GM23338 (cell line): ENCODE results near the gene ZSCAN1. TPM values are rescaled to one million over a fixed set of nuclear protein-coding genes. Genes with fewer than 3 reads are reported as not detected.
A peak's percentile ranks its signal among the peaks of the same experiment; 100 is the strongest.

Experiments used
- ATAC-seq: fragments of 200-7000 bp; cut with Tn5 transposase; 3 replicates; pipeline ENCODE4 v1.9.1; 2020
- DNase-seq: peaks from one replicate; pipeline ENCODE4 v3.0.0-alpha.2; 2015; ENCODE audit warnings: low spot score
- H2AFZ ChIP-seq: fragments of 200-600 bp; sonication (generic); 2 replicates; pipeline ENCODE4 v1.8.0; 2016; ENCODE audit warnings: antibody characterized with exemption, mild to moderate bottlenecking, moderate library complexity
- H3F3A ChIP-seq: fragments of 200-600 bp; sonication (generic); replicated peaks from 2 replicates; pipeline ENCODE4 v1.8.0; 2017; ENCODE audit warnings: antibody characterized with exemption, mixed run types, low read depth
- H3K27ac ChIP-seq: fragments of 200-600 bp; sonication (generic); 2 replicates; pipeline ENCODE4 v1.6.1; 2016; ENCODE audit warnings: low read depth
- H3K27me3 ChIP-seq: fragments of 200-600 bp; sonication (generic); 2 replicates; pipeline ENCODE4 v1.8.0; 2016; ENCODE audit warnings: mild to moderate bottlenecking, mixed run types, moderate library complexity; ENCODE audit not compliant: insufficient read depth
- H3K36me3 ChIP-seq: fragments of 200-600 bp; sonication (generic); 2 replicates; pipeline ENCODE4 v1.8.0; 2016; ENCODE audit warnings: mild to moderate bottlenecking; ENCODE audit not compliant: insufficient read depth
- H3K4me1 ChIP-seq: fragments of 200-600 bp; sonication (generic); 2 replicates; pipeline ENCODE4 v1.8.0; 2016; ENCODE audit warnings: mild to moderate bottlenecking, moderate library complexity; ENCODE audit not compliant: insufficient read depth
- H3K4me2 ChIP-seq: fragments of 200-600 bp; sonication (generic); 2 replicates; pipeline ENCODE4 v1.7.1; 2017; ENCODE audit warnings: mixed run types
- H3K4me3 ChIP-seq: fragments of 200-600 bp; sonication (generic); 2 replicates; pipeline ENCODE4 v1.6.1; 2016; ENCODE audit warnings: mixed run types
- H3K79me2 ChIP-seq: fragments of 200-600 bp; sonication (generic); replicated peaks from 2 replicates; pipeline ENCODE4 v1.8.0; 2017; ENCODE audit warnings: mild to moderate bottlenecking; ENCODE audit not compliant: insufficient read depth
- H3K9me2 ChIP-seq: fragments of 200-600 bp; sonication (generic); 2 replicates; pipeline ENCODE4 v1.8.0; 2017; ENCODE audit not compliant: insufficient read depth
- H4K20me1 ChIP-seq: fragments of 200-600 bp; sonication (generic); replicated peaks from 2 replicates; pipeline ENCODE4 v1.8.0; 2017; ENCODE audit warnings: mild to moderate bottlenecking; ENCODE audit not compliant: insufficient read depth
- H3K27ac Mint-ChIP-seq: 2 replicates; pipeline ENCODE4 v1.8.0; 2020; ENCODE audit warnings: inconsistent platforms, mild to moderate bottlenecking, moderate library complexity, mixed read lengths
- H3K27me3 Mint-ChIP-seq: 3 replicates; pipeline ENCODE4 v1.8.0; 2022; ENCODE audit warnings: low read depth, mild to moderate bottlenecking, moderate library complexity, mixed read lengths, inconsistent platforms; ENCODE audit not compliant: insufficient read depth, poor library complexity
- H3K36me3 Mint-ChIP-seq: 3 replicates; pipeline ENCODE4 v1.8.0; 2021; ENCODE audit warnings: low read depth, mild to moderate bottlenecking, inconsistent platforms, moderate library complexity, mixed read lengths
- H3K4me1 Mint-ChIP-seq: 3 replicates; pipeline ENCODE4 v1.8.0; 2020; ENCODE audit warnings: mild to moderate bottlenecking, inconsistent platforms, mixed read lengths
- H3K4me3 Mint-ChIP-seq: 3 replicates; pipeline ENCODE4 v1.8.0; 2021; ENCODE audit warnings: moderate library complexity, mild to moderate bottlenecking, inconsistent platforms, mixed read lengths
- H3K9me3 Mint-ChIP-seq: 3 replicates; pipeline ENCODE4 v1.8.0; 2020; ENCODE audit warnings: moderate library complexity, mild to moderate bottlenecking, inconsistent platforms, mixed read lengths
- ETS1 ChIP-seq: IDR thresholded peaks from 2 replicates; pipeline ENCODE4 v1.6.1; 2016; ENCODE audit warnings: antibody characterized with exemption
- EZH2phosphoT487 ChIP-seq: fragments of 200-600 bp; sonication (generic); IDR thresholded peaks from one replicate; pipeline ENCODE4 v1.8.1; 2018; ENCODE audit warnings: antibody characterized with exemption; ENCODE audit not compliant: unreplicated experiment
- JUNB ChIP-seq: IDR thresholded peaks from one replicate; pipeline ENCODE4 v1.6.1; 2016; ENCODE audit warnings: antibody characterized with exemption; ENCODE audit not compliant: unreplicated experiment
- NANOG ChIP-seq: IDR thresholded peaks from 2 replicates; pipeline ENCODE4 v1.6.1; 2016; ENCODE audit warnings: antibody characterized with exemption, borderline replicate concordance
- POLR2AphosphoS5 ChIP-seq: IDR thresholded peaks from 2 replicates; pipeline ENCODE4 v1.6.1; 2016; ENCODE audit warnings: antibody characterized with exemption, low read depth
- REST ChIP-seq: IDR thresholded peaks from one replicate; pipeline ENCODE4 v1.6.1; 2018; ENCODE audit warnings: antibody characterized with exemption; ENCODE audit not compliant: unreplicated experiment
- STAT1 ChIP-seq: IDR thresholded peaks from one replicate; pipeline ENCODE4 v1.6.1; 2016; ENCODE audit warnings: antibody characterized with exemption; ENCODE audit not compliant: unreplicated experiment
- ZNF114 ChIP-seq: fragments of 250-450 bp; sonication (Bioruptor Pico); IDR thresholded peaks from 2 replicates; pipeline ENCODE4 v1.5.0; 2020; ENCODE audit warnings: mild to moderate bottlenecking, moderate library complexity
- polyA plus RNA-seq: library from polyadenylated mRNA; unstranded; fragments of >200 nt; fragmentation: Nextera tagmentation; extraction: Ambion mirVana; gene quantifications from 2 replicates; pipeline ENCODE4 v1.2.1, GENCODE V29; 2016
- total RNA-seq: library from RNA; depleted of rRNA; stranded (reverse); fragments of >200 nt; shearing (Covaris generic); gene quantifications from 2 replicates; pipeline ENCODE4 v1.2.3, GENCODE V29; 2014
- TF ChIP-seq, protein P1 (sequence below): fragments of 250-450 bp; sonication (Bioruptor Pico); IDR thresholded peaks from 2 replicates; pipeline ENCODE4 v1.5.0; 2020; ENCODE audit warnings: mild to moderate bottlenecking, moderate library complexity

Gene ZSCAN1
- total and polyA plus RNA-seq, 2 experiments from 2014 or later: 1.5 to 3.9 TPM

GRCh38 chr19:58010507-58010906 is 23.3 kb upstream of the ZSCAN1 start (continued):
- no peak for TF ChIP-seq REST

DNA sequence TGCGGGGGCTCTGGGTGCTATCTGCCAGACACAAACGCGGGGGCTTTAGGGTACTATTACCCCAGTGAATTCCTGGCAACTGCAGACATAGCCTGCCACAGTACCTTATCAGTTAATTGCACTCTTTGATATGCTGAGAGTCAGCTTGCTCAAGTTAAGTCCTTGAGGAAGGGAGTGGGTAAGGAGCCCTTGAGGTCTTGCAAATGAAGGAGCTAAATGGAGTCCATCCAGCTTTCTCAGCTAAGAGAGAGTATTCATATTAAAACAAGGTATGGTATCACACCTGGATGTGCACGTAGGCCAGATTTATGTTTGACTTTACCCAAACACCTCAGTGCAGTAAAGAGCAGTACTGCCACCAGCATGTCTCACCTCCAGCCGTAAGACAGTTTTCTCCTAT is 19.7 kb upstream of the ZSCAN1 start:
- Mint-ChIP-seq H3K36me3 (peaks cover 41% of the 10 kb centered on the region), H3K27ac (no peak overlapping the region), H3K9me3 (peaks cover 79% of the 10 kb centered on the region), H3K4me3 (no peak overlapping the region), H3K4me1 (no peaks in the 10 kb centered on the region; the same call in 2 of the 3 replicates), H3K27me3 (peaks cover 6% of the 10 kb centered on the region)
- DNase-seq (no peak), ATAC-seq (no peak)
- H3K27me3 ChIP-seq: no peaks in the 10 kb centered on the region
- H3K79me2 ChIP-seq: no peaks in the 10 kb centered on the region
- H3K36me3 ChIP-seq: no peaks in the 10 kb centered on the region
- no peak overlapping the region for H3K27ac ChIP-seq
- no peak overlapping the region for H3K4me3 ChIP-seq
- H3K4me1 ChIP-seq: no peaks in the 10 kb centered on the region
- H3K9me2 ChIP-seq: peaks cover 3% of the 10 kb centered on the region; the same call in 1 of the 2 replicates
- H3F3A ChIP-seq: no peaks in the 10 kb centered on the region
- no peak overlapping the region for H2AFZ ChIP-seq
- no peaks in the 10 kb centered on the region for H4K20me1 ChIP-seq
- 0 out of 2 replicates have a peak overlapping the region, but pooled peaks have one; percentile 27 for H3K4me2 ChIP-seq
- TF ChIP-seq JUNB (no peak), POLR2AphosphoS5 (no peak), ZNF114 (CRISPR knock-in tag) (no peak), REST (no peak), EZH2phosphoT487 (no peak), NANOG (no peak), STAT1 (no peak), ETS1 (no peak)
- TF ChIP-seq, protein P1, sequence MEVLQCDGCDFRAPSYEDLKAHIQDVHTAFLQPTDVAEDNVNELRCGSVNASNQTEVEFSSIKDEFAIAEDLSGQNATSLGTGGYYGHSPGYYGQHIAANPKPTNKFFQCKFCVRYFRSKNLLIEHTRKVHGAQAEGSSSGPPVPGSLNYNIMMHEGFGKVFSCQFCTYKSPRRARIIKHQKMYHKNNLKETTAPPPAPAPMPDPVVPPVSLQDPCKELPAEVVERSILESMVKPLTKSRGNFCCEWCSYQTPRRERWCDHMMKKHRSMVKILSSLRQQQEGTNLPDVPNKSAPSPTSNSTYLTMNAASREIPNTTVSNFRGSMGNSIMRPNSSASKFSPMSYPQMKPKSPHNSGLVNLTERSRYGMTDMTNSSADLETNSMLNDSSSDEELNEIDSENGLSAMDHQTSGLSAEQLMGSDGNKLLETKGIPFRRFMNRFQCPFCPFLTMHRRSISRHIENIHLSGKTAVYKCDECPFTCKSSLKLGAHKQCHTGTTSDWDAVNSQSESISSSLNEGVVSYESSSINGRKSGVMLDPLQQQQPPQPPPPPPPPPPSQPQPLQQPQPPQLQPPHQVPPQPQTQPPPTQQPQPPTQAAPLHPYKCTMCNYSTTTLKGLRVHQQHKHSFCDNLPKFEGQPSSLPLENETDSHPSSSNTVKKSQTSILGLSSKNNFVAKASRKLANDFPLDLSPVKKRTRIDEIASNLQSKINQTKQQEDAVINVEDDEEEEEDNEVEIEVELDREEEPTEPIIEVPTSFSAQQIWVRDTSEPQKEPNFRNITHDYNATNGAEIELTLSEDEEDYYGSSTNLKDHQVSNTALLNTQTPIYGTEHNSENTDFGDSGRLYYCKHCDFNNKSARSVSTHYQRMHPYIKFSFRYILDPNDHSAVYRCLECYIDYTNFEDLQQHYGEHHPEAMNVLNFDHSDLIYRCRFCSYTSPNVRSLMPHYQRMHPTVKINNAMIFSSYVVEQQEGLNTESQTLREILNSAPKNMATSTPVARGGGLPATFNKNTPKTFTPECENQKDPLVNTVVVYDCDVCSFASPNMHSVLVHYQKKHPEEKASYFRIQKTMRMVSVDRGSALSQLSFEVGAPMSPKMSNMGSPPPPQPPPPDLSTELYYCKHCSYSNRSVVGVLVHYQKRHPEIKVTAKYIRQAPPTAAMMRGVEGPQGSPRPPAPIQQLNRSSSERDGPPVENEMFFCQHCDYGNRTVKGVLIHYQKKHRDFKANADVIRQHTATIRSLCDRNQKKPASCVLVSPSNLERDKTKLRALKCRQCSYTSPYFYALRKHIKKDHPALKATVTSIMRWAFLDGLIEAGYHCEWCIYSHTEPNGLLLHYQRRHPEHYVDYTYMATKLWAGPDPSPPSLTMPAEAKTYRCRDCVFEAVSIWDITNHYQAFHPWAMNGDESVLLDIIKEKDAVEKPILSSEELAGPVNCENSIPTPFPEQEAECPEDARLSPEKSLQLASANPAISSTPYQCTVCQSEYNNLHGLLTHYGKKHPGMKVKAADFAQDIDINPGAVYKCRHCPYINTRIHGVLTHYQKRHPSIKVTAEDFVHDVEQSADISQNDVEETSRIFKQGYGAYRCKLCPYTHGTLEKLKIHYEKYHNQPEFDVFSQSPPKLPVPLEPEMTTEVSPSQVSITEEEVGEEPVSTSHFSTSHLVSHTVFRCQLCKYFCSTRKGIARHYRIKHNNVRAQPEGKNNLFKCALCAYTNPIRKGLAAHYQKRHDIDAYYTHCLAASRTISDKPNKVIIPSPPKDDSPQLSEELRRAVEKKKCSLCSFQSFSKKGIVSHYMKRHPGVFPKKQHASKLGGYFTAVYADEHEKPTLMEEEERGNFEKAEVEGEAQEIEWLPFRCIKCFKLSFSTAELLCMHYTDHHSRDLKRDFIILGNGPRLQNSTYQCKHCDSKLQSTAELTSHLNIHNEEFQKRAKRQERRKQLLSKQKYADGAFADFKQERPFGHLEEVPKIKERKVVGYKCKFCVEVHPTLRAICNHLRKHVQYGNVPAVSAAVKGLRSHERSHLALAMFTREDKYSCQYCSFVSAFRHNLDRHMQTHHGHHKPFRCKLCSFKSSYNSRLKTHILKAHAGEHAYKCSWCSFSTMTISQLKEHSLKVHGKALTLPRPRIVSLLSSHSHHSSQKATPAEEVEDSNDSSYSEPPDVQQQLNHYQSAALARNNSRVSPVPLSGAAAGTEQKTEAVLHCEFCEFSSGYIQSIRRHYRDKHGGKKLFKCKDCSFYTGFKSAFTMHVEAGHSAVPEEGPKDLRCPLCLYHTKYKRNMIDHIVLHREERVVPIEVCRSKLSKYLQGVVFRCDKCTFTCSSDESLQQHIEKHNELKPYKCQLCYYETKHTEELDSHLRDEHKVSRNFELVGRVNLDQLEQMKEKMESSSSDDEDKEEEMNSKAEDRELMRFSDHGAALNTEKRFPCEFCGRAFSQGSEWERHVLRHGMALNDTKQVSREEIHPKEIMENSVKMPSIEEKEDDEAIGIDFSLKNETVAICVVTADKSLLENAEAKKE (CRISPR knock-in tag): no peak
